NCI-H1105 treated with DMSO at 0.1 percent for 48 hours (cell line): Measurements from ENCODE around the gene COL4A2.
"Not testable (repeated sequence)": the region's sequence is repeated elsewhere in the genome, so short reads cannot be mapped to it uniquely, and the experiment has no call there.

Experiments
- DNase-seq: peaks from one replicate; lab custom pipeline; 2025; lab: John Stamatoyannopoulos, UW

The COL4A2 gene

GRCh38 chr13:110438776-110439175, 131.7 kb downstream of the COL4A2 start:
- no peak for DNase-seq

- no peak for DNase-seq
Measured at GRCh38 chr13:110440946-110441731, 134.1 kb downstream of the COL4A2 start.

GRCh38 chr13:110442930-110443621, 136.0 kb downstream of the COL4A2 start:
- no peak for DNase-seq

- DNase-seq: no peak
Measured at GRCh38 chr13:110443622-110444225, 136.6 kb downstream of the COL4A2 start.

- DNase-seq: no peak
Measured at GRCh38 chr13:110444226-110444653, 137.2 kb downstream of the COL4A2 start.

- no peak for DNase-seq
Measured at GRCh38 chr13:110445183-110445582, 138.1 kb downstream of the COL4A2 start.

GRCh38 chr13:110445722-110446574, 138.9 kb downstream of the COL4A2 start:
- DNase-seq: no peak

- DNase-seq: no peak
Measured at GRCh38 chr13:110446575-110446890, 139.4 kb downstream of the COL4A2 start.

- no peak for DNase-seq
Measured at GRCh38 chr13:110447058-110447511, 140.0 kb downstream of the COL4A2 start.

- DNase-seq: no peak
Measured at GRCh38 chr13:110447801-110448200, 140.7 kb downstream of the COL4A2 start.

GRCh38 chr13:110448230-110448629, 141.1 kb downstream of the COL4A2 start:
- no peak for DNase-seq

GRCh38 chr13:110448677-110449076, 141.6 kb downstream of the COL4A2 start:
- DNase-seq: no peak

GRCh38 chr13:110449219-110450015, 142.3 kb downstream of the COL4A2 start:
- no peak for DNase-seq

- DNase-seq: no peak
Measured at GRCh38 chr13:110450016-110450900, 143.2 kb downstream of the COL4A2 start.

- DNase-seq: no peak
Measured at GRCh38 chr13:110450941-110451730, 144.1 kb downstream of the COL4A2 start.

GRCh38 chr13:110453091-110453490, 146.0 kb downstream of the COL4A2 start:
- DNase-seq: not testable (repeated sequence)

- no peak for DNase-seq
Measured at GRCh38 chr13:110453797-110454196, 146.7 kb downstream of the COL4A2 start.

- no peak for DNase-seq
Measured at GRCh38 chr13:110454227-110454859, 147.3 kb downstream of the COL4A2 start.

GRCh38 chr13:110454956-110455355, 147.9 kb downstream of the COL4A2 start:
- DNase-seq: no peak
